AG10803 (cell line): ENCODE data around the gene DELE1.
"Not testable (repeated sequence)": the region's sequence is repeated elsewhere in the genome, so short reads cannot be mapped to it uniquely, and the experiment has no call there.

Source experiments
- DNase-seq: peaks from one replicate; pipeline ENCODE4 v3.0.0; 2010; ENCODE audit warnings: low read depth
- H3K4me3 ChIP-seq: 2 replicates; pipeline ENCODE4 v1.5.1; 2011; ENCODE audit warnings: mild to moderate bottlenecking, low read length, control low read depth
- TF ChIP-seq, protein P1 (sequence below): conservative IDR thresholded peaks from 2 replicates; pipeline ENCODE4 v1.5.1; 2011; ENCODE audit warnings: mild to moderate bottlenecking, low read length, control low read depth, inconsistent platforms

DELE1 gene

DNA sequence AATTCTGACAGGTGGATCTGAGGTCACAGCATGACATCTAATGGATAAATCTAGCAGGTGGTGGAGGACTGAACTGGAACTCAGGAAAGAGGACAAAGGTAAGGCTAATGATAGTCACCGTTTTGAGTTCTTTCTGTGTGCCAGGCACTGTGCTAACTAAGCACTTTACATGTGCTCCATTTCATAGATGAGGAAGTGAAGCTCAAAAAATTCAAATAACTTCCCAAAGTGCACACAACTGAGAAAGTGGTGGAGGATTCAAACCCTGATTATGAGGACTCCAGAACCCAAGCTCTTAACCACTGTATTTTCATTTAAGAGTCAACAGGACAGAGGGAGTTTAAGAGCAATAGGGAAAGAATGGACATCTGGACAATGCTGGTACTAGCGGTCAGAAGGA lies 7.1 kb upstream of the DELE1 start:
- DNase-seq = no peak
- no peak overlapping the region for H3K4me3 ChIP-seq
- TF ChIP-seq, protein P1, sequence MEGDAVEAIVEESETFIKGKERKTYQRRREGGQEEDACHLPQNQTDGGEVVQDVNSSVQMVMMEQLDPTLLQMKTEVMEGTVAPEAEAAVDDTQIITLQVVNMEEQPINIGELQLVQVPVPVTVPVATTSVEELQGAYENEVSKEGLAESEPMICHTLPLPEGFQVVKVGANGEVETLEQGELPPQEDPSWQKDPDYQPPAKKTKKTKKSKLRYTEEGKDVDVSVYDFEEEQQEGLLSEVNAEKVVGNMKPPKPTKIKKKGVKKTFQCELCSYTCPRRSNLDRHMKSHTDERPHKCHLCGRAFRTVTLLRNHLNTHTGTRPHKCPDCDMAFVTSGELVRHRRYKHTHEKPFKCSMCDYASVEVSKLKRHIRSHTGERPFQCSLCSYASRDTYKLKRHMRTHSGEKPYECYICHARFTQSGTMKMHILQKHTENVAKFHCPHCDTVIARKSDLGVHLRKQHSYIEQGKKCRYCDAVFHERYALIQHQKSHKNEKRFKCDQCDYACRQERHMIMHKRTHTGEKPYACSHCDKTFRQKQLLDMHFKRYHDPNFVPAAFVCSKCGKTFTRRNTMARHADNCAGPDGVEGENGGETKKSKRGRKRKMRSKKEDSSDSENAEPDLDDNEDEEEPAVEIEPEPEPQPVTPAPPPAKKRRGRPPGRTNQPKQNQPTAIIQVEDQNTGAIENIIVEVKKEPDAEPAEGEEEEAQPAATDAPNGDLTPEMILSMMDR = no peak

DNA sequence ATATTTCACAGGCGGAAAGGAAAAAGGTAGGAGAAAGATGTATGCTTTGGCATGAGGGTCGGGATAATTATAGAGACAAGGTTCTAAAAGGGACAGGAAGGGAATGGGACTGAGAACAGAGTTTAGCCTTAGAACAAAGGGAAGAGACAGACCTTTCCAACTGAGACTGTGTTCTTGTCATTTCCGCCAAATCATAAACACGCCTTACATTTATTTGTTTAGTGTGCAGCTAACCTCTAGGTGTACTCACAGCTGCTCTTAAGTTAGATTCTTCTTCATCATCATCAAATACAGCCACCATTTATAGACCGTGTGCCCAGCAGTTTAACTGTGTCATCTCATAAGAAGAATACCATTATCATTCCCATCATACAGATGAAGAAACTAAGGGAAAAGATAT lies 5.9 kb upstream of the DELE1 start:
- no peak overlapping the region for H3K4me3 ChIP-seq
- no peak for DNase-seq
- TF ChIP-seq, protein P1 = no peak

DNA sequence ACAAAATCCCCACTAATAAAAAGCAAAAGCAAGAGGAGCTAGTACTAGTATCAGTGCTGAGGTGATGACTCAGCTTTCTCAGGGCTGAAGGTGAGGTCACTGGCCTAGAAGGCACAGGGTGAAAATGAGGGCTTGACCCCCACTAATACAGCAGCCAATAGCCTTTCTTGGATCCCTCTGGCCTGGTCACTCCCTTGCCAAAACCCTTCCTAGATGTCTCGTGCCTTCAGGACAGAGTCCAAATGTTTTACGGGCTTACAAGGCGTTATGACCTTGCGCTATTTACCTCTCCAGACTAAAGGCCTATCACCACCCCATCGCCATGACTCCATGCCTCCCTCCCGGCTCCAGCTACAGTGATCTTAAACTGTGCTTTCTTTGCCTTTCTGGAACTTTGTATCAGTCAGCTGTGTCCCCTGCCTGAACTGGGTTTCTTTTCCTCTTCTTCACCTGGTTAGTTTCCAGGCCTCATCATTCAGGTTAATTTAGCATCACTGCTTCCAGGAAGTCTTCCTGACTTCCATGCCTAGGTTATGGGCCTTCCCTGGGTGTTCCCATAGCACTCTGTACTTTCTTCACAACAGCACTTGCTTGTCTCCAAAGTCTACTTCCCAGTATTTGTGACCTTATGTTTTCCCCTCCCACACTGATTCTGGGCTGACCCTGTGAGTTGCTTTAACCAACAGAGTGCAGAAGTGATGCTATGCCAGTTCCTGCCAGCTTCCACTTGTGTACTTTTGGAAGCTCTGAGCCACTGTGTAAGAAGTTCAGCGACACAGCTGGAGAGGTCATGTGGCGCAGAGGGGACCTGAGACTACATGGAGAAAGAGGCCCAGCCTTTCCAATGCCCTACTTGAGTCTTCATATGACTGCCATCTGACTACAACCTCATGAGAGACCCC lies 4.2 kb upstream of the DELE1 start:
- TF ChIP-seq, protein P1 = no peak
- no peak overlapping the region for H3K4me3 ChIP-seq
- no peak for DNase-seq

DNA sequence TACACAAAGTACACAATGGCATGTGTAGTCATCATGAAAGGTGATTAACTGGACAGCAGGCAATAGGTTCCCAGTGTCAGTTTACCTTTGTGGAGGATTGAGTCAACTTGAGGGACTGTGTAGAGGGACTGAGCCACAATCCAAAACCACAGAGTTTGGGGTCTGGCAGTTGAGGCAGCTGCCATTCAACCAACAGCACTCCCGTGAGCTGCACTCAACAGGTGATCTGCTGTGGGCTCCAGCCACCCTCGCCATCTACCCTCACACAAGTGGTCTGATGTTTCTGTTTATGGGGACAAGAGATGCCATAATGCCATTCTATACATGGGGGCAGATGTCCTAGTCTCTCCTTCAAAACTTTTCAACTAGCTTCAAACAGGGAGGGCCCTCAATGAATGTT lies 2.9 kb upstream of the DELE1 start:
- H3K4me3 ChIP-seq = no peak overlapping the region
- DNase-seq = no peak
- TF ChIP-seq, protein P1 = no peak

DNA sequence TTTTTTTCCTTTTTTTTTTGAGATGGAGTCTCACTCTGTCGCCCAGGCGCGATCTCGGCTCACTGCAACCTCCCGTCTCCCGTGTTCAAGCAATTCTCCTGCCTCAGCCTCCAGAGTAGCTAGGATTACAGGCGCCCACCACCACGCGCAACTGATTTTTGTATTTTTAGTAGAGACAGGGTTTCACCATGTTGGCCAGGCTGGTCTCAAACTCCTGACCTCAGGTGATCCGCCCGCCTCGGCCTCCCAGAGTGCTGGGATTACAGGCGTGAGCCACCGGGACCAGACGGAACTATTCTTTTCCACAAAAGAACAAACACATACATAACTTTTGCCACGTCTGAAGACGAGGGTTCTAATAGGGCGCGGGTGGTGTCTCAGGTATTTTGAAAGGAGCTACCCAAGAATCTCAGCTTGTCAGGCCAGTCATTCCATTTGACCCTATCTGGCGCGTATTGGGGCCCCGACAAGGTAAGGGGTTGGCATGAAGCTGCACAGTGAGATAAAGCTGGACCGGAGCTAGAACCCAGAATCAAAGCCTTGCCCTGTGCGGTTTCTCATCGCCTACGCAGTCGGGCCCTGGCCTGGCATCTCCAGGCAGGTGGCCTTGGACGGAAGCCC lies 734 bp upstream of the DELE1 start:
- peak overlapping the region; percentile 92 for H3K4me3 ChIP-seq
- DNase-seq = not testable (repeated sequence)

DNA sequence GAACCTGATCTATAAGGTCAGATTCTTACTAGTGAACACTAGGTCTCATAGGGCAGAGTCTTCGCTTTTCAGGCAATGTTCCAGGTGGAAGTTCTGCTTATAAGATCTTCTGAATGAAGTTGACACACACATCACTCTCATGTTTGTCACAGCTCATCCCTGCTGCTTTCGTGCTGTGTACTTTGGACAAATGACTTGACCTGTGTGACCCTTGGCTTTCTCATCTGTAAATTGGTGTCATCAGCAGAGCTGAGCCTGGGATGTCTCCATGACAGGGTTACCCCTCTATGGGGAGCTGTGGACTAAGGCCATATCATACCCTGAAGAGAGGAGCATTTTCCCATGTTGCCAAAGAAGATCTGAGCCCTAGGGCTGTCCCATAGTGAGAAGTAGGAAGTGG lies 2.8 kb downstream of the DELE1 start:
- no peak overlapping the region for H3K4me3 ChIP-seq
- DNase-seq = no peak
- TF ChIP-seq, protein P1 = no peak

DNA sequence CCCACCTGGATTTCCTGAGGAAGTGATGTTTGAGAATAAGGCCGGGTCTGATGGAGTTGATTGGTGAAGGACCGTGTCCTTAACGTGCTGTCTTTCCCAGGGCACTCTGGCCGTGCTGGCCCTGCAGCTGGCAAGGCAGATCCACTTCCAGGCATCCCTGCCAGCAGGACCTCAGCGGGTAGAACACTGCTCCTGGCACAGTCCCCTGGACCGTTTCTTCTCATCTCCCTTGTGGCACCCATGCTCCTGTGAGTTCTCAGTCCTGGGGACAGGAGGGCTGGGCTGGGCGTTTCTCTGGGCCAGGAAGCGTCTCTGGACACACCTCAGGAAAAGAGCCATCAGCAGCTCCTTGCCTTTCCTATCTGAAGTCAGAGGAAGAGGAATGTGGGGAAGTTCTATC lies 4.4 kb downstream of the DELE1 start:
- TF ChIP-seq, protein P1 = no peak
- H3K4me3 ChIP-seq = no peak overlapping the region
- no peak for DNase-seq
